ENCODE measurements around the gene APMAP.
"Not testable (repeated sequence)": the region's sequence is repeated elsewhere in the genome, so short reads cannot be mapped to it uniquely, and the experiment has no call there.

APMAP gene

DNA sequence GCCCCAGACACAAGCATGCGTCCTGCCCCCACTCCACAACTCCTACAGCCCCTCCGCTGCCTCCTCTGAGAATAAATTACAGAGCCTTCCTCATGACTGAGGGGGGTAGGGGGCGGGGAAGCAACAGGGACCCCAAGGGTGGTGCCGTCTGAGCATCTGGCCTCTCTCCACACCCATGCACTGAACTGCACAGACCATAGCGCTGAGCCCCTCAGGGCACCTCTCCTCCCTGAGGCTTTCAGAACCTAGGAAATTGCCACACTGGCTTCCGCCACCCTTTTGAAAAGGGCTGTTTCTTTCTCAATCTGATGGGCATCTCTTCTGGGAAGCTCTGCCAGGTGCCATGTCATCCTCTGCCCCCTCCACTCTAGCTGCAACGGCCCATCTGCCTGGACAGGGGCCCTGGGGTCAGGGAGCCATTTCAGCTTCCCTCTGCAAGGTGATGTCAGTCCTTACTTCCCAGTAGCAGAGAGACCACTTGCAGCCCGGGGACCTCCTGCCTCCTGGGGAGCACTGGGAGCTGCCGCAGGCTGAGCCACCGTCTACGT lies 40.9 kb downstream of the APMAP start:
- DNase-seq (ENCODE audit: low read depth), result no peak

DNA sequence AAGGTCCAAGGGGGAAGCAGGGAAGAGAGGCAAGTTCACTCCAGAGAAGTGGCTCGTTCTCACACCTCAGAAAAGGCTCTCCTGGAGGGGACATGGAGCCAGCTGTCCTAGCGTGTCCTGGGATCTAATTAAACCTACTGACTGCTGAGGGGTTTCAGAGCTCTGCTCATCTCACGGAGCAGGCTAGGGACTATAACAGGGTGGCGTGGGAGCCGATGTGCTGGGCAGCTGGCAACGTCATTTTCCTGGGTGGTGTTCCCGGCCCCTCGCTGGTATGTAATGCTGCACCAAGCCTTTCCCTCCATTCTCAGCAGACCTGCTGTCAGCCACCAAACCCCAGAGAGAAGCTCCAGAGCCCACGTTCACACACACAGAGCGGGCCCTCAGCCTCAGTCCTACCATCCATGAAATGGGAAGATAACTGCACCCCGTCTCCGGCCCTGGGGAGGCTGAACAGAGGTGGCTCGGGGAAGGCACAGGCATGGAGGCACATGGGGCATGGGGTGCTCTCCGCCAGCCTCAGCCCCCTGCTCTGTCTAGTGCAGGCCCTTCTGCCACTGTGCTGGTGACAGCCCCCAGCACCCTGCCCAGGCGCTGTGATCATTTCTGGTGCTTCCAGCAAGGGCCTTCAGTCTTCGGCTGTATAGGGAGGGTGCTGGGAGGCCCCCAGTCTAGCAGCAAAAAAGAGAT lies 41.6 kb downstream of the APMAP start:
- DNase-seq (ENCODE audit: low read depth), result no peak

DNA sequence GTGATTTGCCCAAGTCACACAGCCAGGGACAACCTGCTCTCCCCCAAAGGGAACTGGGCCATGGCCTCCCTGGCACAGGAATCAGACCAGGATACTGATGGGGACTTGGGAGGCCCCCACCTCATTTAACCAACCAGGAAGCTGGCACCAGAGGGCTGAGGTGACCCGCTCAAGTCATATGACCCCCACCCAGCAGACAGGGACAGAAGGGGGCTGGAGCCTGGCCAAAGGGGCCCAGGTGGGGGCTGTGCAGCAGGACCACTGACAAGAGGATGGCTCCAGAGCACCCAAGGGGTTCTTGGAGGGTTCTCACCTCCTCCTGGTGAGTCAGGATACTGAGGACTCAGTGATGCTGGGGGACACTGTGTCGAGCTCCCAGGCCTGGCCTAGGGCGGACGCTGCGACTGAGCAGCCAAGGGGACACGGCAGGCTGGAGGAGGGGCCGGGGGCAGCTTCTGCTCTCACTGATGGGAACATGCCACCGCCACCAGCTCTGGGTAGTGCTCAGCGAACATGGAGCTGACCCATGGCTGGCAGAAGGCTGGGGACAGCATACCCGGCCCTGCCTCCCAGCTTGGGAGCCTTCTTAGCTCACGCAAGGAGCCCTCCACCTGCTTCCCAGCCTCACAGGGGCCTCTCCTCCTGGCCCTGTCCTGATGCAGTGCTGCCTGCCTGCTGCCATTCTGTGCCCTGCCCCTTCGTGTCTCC lies 42.3 kb downstream of the APMAP start:
- DNase-seq (ENCODE audit: low read depth), result no peak

DNA sequence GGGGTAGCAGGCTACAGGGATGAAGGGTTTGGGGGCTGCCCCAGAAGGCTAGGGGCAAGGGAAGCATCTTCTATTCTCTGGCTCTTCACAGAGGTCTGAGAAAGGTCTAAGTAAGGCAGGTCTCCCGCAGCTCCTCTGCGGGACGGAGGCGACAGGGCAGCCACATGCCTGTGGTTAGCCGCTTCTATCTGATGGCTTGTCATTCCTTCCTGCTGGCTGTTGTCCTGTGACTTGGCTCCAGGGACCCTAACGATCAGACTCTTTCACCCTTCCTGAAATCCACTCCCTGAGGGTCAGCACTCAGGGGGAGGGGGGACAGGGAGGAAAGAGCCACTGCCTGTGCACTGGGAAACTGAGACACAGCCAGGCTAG lies 42.8 kb downstream of the APMAP start:
- DNase-seq (ENCODE audit: low read depth), result no peak

DNA sequence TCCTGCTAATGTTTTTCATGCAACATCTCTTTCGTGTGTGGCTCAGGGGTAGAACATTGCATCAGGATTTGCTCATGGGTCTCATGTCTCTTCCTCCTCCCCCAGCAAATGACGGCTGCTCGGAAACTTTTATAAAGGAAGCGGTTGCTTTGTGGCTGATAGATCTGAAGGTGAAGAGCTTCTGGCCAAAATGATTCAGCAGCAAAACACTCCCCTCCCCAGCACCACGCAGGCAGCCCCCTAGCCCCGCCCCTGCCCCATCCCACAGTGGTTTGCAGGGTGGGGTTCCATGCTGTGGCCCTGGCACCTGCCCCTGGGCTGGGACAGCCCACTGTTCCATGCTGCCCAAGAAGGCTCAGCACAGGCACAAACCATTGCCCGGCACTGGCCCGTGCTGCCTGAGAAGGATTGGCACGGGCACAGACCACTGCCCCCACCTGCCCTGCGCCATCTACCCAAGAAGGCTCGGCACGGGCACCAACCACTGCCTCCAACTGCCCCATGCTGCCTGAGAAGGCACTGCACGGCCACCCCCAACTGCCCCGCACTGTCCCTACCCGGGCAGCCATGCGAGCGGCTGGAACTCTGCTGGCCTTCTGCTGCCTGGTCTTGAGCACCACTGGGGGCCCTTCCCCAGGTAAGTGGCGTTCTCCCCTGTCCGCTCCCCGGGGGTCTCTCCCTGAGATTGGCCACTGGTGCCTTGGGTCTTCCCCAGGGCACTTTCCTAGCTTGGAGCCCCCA lies 43.4 kb downstream of the APMAP start, which contains the start of gene CST7:
CST7 (plus strand) TSS at position 331 of the 741 bp plus-strand sequence; CDS start at position 568, 237 bp downstream.
- DNase-seq (ENCODE audit: low read depth), result peak; percentile 78

DNA sequence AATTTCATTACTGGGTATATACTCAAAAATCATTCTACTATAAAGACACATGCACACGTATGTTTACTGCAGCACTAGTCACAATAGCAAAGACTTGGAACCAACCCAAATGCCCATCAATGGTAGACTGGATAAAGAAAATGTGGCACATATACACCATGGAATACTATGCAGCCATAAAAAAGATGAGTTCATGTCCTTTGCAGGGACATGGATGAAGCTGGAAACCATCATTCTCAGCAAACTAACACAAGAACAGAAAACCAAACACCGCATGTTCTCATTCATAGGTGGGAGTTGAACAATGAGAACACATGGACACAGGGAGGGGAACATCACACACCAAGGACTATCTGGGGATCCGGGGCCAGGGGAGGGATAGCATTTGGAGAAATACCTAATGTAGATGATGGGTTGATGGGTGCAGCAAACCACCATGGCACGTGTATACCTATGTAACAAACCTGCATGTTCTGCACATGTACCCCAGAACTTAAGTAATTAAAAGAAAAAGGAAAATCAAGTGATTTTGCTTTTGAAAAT lies 44.1 kb downstream of the APMAP start:
- not testable (repeated sequence) for DNase-seq (ENCODE audit: low read depth)

DNA sequence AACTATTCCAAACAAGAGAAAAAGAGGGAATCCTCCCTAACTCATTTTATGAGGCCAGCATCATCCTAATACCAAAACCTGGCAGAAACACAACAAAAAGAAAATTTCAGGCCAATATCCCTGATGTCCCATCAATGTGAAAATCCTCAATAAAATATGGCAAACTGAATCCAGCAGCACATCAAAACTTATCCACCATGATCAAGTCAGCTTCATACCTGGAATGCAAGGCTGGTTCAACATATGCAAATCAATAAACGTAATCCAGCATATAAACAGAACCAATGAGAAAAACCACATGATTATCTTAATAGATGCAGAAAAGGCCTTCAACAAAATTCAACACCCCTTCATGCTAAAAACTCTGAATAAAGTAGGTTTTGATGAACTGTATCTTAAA lies 46.2 kb downstream of the APMAP start:
- DNase-seq (ENCODE audit: low read depth), result not testable (repeated sequence)

GRCh38 chr20:24943731-24944130 lies 48.8 kb downstream of the APMAP start:
- DNase-seq (ENCODE audit: low read depth), result no peak

DNA sequence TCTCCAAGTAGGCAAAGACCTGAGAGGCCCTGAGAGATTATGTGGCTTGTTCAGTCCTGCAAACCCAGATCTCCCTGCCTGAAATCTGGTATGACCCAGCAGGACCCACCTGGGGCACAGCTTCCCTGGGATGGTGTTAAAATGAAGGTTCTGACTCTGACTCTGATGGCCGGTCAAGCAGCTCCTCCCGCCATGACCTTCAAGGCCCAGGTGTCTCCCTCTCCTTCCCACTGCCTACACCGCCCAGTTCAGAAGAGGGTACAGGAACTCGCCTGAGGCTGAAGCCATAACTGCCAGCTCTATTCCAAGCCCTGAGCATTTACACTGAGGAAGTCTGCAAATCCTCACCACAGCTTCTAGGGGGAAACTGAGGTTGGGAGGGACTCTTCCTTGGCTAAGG lies 49.4 kb downstream of the APMAP start:
- no peak for DNase-seq (ENCODE audit: low read depth)

GRCh38 chr20:24942679-24943078 lies 49.9 kb downstream of the APMAP start:
- DNase-seq (ENCODE audit: low read depth), result no peak

DNA sequence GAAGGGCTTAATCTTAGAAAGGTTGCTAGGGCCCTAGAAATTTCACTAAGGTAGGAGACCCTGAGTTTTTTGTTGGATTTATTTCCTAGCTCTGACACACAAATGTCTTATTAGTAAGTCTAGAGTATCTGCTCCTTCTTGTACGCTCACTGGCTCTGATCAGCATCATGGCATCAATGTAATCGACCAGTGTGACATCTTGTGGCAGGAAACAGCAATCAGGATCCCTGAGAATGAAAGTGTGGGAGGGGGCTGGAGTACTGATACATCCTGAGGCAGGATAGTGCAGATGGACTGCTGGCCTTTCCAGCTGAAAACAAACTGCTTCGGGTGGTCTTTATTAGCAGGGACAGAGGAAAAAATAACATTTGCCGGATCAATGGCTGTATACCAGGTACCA lies 53.5 kb downstream of the APMAP start:
- DNase-seq (ENCODE audit: low read depth), result no peak

DNA sequence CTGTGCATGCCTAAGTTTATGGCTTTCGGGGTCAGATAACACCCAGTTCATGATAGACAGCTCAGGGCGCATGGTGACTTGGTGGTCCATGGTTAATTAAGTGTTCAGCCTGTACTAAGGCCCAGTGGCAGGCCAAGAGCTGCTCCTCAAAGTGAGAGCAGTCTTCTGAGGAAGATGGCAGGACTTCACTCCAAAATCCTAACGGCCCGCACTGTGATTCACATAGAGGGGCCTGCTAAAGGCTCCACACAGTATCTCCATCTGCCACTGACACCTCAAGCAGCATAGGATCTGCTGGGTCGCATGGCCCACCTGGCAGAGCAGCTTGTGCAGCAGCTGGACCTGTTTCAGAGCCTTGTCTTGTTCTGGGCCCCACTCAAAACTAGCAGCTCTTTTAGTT lies 54.1 kb downstream of the APMAP start:
- no peak for DNase-seq (ENCODE audit: low read depth)

GRCh38 chr20:24937579-24937978 lies 55.0 kb downstream of the APMAP start:
- DNase-seq (ENCODE audit: low read depth), result no peak

DNA sequence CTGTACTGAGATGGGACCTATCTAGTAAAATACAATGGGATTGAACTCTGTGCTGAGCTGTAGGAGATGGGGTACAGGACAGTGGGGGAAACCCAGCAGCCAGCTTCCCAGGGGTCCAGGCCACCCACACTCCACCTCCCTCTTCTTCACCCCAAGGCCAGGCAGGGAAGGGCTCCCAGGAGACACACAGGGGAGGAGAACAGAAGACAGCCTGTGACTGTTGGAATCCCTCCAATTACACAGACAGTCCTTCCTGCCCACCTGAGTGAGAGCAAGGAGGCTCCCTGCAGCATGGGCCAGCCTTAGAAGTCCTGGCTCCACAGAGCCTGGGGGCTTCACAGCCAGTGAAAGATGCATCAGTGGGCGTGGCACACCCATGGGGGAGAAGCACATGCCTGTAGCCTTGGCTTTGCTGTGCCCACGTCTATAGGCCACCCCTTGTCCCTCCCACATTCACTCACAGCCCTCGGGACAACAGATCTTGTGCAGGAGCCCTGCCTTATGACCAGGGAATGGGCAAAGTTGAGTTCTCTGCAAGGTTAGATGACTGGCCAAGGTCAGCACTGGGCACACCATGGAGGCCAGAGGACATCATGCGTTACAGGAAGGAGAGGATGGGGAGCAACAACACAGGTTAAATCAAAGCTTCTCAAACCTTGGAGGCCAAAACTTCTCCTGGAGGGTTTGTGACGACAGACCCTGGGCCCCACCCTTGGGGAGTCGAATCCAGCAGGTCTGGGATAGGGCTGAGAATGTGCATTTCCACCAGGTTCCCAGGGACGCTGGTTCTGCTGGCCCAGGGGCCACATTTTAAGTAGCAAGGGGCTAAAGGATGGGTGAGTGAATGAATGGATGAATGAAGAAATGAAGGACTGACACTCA lies 55.8 kb downstream of the APMAP start:
- DNase-seq (ENCODE audit: low read depth), result no peak

DNA sequence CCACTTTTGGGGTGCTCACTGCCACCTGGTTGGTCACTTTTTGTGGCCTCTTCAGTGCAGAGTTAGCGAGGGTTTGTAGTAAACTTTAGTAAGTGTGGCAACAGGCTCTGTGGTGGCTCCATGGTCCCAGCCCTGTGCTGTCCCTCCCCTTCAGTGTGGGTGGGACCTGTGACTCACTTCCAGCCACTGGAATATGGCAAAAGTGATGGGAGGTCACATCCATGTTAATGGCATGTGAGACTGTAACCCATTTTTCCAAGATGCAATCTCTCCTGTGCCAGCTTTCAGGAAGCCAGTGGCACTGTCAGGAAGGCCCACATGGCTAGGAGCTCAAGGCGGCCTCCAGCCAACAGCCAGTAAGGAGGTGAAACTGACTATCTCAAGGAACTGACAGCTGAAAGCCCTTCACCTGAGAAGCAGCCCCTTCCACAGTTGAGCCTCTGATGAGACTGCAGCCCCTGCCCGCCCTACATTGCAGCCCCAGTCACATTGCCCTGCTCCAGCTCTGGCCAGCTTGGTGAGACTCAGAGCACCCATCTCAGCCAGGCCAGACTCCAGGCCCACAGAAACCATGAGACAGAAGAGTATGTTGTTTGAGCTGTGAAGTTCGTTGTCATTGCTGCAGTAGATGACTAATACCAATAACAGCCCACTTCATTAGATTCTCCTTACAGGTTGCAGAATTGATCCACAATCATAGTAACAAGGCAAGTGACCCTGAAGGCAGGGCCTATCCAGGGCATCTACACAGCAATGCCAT lies 56.6 kb downstream of the APMAP start:
- no peak for DNase-seq (ENCODE audit: low read depth)

GRCh38 chr20:24935140-24935539 lies 57.4 kb downstream of the APMAP start:
- no peak for DNase-seq (ENCODE audit: low read depth)

GRCh38 chr20:24934716-24935115 lies 57.8 kb downstream of the APMAP start:
- DNase-seq (ENCODE audit: low read depth), result no peak

- no peak for DNase-seq (ENCODE audit: low read depth)
These were observed 58.4 kb downstream of the APMAP start for GRCh38 chr20:24934101-24934661.

- no peak for DNase-seq (ENCODE audit: low read depth)
These were observed 59.2 kb downstream of the APMAP start for GRCh38 chr20:24933266-24933908.

GRCh38 chr20:24931893-24932292 lies 60.7 kb downstream of the APMAP start:
- not testable (repeated sequence) for DNase-seq (ENCODE audit: low read depth)

All from stimulated activated CD8-positive, alpha-beta memory T cell treated with anti-CD3 and anti-CD28 coated beads, Interleukin-7, amount 100 ng/mL, for 24 hours (primary cell).